Hematopoietic multipotent progenitor cell treated with erythropoietin and hydrocortisone succinate and interleukin-3 and kit ligand, for 6 days (in vitro differentiated cells): ENCODE data around the gene TBR1.

Experiments
- DNase-seq: peaks from one replicate; pipeline ENCODE4 v3.0.0-alpha.2; 2015

The TBR1 gene

GRCh38 chr2:161415034-161415986, 787 bp upstream of the TBR1 start:
- no peak for DNase-seq

DNA sequence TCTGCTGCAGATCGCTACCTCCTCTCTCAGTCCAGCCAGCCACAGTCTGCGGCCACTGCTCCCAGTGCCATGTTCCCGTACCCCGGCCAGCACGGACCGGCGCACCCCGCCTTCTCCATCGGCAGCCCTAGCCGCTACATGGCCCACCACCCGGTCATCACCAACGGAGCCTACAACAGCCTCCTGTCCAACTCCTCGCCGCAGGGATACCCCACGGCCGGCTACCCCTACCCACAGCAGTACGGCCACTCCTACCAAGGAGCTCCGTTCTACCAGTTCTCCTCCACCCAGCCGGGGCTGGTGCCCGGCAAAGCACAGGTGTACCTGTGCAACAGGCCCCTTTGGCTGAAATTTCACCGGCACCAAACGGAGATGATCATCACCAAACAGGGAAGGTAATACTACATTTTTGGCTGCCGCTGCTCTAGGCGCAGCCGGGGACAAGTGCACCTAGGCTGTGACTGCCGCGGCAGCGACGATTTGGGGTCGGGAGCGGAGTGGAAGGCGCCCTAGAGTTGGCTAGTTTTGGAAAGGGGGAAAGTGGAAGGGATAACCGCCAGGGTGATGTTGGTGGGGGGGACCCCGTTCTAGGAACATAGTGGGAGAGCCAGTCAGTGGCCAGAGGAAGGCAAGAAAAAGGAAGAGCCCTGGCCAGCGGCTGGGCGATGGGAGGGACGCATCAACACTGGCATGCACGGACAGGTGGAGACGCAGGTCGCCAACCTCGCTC, 776 bp downstream of the TBR1 start:
- DNase-seq = no peak

DNA sequence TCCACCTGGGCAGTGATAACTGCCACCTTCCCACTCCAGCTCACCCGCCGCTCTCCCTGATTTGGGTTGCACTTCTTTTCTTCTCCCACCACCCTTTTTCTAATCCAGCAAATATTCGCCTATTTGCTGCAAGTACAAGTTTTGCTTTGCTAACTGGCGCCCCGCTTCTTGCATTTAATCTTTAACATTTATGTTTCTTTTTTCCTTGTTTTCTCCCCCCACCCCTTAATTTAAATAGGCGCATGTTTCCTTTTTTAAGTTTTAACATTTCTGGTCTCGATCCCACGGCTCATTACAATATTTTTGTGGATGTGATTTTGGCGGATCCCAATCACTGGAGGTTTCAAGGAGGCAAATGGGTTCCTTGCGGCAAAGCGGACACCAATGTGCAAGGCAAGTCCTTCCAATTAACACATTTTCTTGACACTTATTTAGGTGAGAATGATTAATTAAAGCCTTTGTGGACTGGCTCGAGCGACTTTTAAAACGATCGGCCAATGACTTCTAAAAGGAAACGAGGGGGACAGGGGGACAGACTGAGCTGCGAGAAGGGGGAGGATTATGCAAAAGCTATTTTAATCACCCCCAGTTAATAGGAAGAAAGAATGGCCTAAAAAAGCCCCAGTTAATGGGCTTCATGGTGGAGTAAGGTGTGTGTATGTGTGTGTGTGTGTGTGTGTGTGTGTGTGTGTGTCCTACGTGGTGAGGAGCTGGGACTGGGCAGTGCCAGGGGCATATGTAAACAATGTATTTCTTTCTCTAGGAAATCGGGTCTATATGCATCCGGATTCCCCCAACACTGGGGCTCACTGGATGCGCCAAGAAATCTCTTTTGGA, 1.6 kb downstream of the TBR1 start:
- no peak for DNase-seq

- no peak for DNase-seq
Measured at GRCh38 chr2:161418275-161418714, 2.2 kb downstream of the TBR1 start.

GRCh38 chr2:161418715-161419637, 2.9 kb downstream of the TBR1 start:
- DNase-seq = no peak

GRCh38 chr2:161419638-161420190, 3.6 kb downstream of the TBR1 start:
- DNase-seq = no peak

GRCh38 chr2:161420406-161421074, 4.4 kb downstream of the TBR1 start:
- no peak for DNase-seq

DNA sequence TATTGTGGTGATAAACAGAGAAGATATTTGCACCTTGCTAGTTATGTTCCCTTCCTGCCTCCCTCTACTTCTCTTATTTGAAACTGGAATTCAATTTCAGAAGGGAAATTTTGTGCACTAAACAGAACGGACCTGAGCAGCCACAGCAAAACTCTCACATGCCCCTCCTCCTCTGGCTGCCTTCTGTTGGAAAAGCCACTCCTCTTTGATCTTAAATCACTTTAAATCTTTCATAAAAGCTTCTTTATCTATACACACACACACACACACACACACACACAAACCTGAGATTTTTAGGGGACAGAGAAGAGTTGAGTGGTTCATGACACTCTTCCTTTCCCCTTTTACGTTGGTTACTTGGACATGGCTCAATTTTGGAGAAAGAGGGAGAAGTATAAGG, 5.6 kb downstream of the TBR1 start:
- no peak for DNase-seq

- no peak for DNase-seq
Measured at GRCh38 chr2:161422816-161423403, 6.8 kb downstream of the TBR1 start.

- DNase-seq = no peak
Measured at GRCh38 chr2:161423421-161424393, 7.6 kb downstream of the TBR1 start.

- DNase-seq = no peak
Measured at GRCh38 chr2:161424394-161424769, 8.3 kb downstream of the TBR1 start.

- DNase-seq = no peak
Measured at GRCh38 chr2:161424891-161425727, 9.0 kb downstream of the TBR1 start.

DNA sequence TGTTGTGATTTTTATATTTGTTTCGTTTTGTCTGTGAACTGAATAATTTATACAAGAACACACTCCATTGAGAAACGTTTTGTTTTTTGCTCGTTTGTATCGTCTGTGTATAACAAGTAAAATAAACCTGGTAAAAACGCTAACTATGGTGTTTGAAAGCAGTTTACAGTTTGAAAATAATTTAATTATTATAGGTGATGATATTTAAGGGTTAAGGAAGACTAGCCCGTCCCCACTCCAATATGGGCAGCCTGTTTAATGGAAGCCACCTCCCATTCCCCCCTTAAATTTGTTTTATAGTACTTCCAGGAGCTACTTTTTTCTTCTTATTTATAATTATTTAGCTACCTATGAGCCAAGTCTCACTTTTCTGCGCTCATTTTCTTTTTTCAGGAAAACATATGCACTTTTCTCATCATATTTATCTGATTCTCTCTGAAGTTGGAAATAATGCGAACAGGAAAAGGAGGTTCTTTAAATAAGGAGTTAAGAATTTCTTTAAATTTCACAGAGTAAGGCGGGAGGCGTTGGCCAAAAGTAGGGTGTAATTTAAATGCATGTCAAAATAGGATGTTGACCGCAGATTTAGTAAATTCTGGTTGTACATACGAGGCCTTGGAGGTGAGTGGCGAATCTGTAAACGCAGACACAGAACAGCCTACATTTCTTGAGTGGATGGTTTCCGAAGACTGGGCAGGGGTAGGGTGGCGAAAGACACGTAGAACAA, 9.8 kb downstream of the TBR1 start:
- no peak for DNase-seq

GRCh38 chr2:161426455-161426921, 10.4 kb downstream of the TBR1 start:
- DNase-seq = no peak

- DNase-seq = peak; percentile 59
Measured at GRCh38 chr2:161426922-161427663, 11.0 kb downstream of the TBR1 start.

GRCh38 chr2:161427664-161428587, 11.8 kb downstream of the TBR1 start:
- DNase-seq = no peak
